HG03280 (cell line): ENCODE results near the gene UNC13A.
"Not testable (repeated sequence)": the region's sequence is repeated elsewhere in the genome, so short reads cannot be mapped to it uniquely, and the experiment has no call there.

Experiments
- ATAC-seq: cut with Tn5 transposase; IDR thresholded peaks from one replicate; pipeline ENCODE4 v1.9.1; 2021; ENCODE audit warnings: mild to moderate bottlenecking, moderate library complexity; ENCODE audit not compliant: unreplicated experiment

The UNC13A gene

GRCh38 chr19:17606590-17607185 is 81.5 kb downstream of the UNC13A start:
- ATAC-seq, result no peak

GRCh38 chr19:17605761-17606589 is 82.2 kb downstream of the UNC13A start:
- ATAC-seq, result peak; percentile 79

- no peak for ATAC-seq
Measured at GRCh38 chr19:17605117-17605516, 83.0 kb downstream of the UNC13A start.

GRCh38 chr19:17604372-17605025 is 83.7 kb downstream of the UNC13A start:
- ATAC-seq, result no peak

GRCh38 chr19:17602872-17603510 is 85.2 kb downstream of the UNC13A start:
- ATAC-seq, result no peak

- no peak for ATAC-seq
Measured at GRCh38 chr19:17602217-17602616, 85.9 kb downstream of the UNC13A start.

- ATAC-seq, result no peak
Measured at GRCh38 chr19:17601683-17602082, 86.5 kb downstream of the UNC13A start.

GRCh38 chr19:17599780-17600179 is 88.4 kb downstream of the UNC13A start:
- ATAC-seq, result no peak

- no peak for ATAC-seq
Measured at GRCh38 chr19:17598953-17599352, 89.2 kb downstream of the UNC13A start.

- ATAC-seq, result not testable (repeated sequence)
Measured at GRCh38 chr19:17598063-17598462, 90.1 kb downstream of the UNC13A start.

- ATAC-seq, result not testable (repeated sequence)
Measured at GRCh38 chr19:17594296-17594695, 93.9 kb downstream of the UNC13A start.

- ATAC-seq, result no peak
Measured at GRCh38 chr19:17590866-17591265, 97.3 kb downstream of the UNC13A start.

GRCh38 chr19:17585395-17585794 is 102.8 kb downstream of the UNC13A start:
- not testable (repeated sequence) for ATAC-seq

- no peak for ATAC-seq
Measured at GRCh38 chr19:17584132-17584531, 104.0 kb downstream of the UNC13A start.

- ATAC-seq, result no peak
Measured at GRCh38 chr19:17582613-17583012, 105.5 kb downstream of the UNC13A start.

- ATAC-seq, result no peak
Measured at GRCh38 chr19:17581211-17581874, 106.8 kb downstream of the UNC13A start.

- no peak for ATAC-seq
Measured at GRCh38 chr19:17580470-17581144, 107.5 kb downstream of the UNC13A start.

- ATAC-seq, result no peak
Measured at GRCh38 chr19:17579661-17580244, 108.4 kb downstream of the UNC13A start.

- no peak for ATAC-seq
Measured at GRCh38 chr19:17577457-17578097, 110.6 kb downstream of the UNC13A start.
